GM19240 (cell line): ENCODE measurements around the gene SASH1.

Experiments used
- DNase-seq: peaks from one replicate; pipeline ENCODE4 v3.0.0; 2011; ENCODE audit warnings: low spot score; ENCODE audit not compliant: insufficient read length

Gene SASH1

GRCh38 chr6:148457137-148457842 lies 114.7 kb downstream of the SASH1 start:
- DNase-seq: no peak

- no peak for DNase-seq
Observed at GRCh38 chr6:148457843-148458159, 115.2 kb downstream of the SASH1 start.

DNA sequence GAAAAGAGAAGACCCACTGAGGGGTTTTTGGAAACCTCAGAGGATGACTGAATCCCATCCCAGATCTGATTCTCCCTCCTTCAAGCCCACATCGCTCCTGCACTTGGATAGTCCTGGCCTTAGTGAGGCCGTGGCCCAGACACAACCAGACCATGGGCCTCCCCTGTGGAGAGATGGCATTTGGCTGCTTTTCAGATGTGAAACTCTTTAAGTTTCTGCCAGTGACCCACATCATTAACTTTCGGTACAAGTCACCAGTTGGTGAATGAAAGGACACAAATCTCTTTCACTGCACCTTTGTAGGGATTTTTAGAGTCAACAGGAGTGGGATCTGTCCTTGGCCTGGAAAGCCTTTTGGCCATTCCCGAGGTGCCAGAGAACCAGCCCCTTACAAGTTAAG lies 116.6 kb downstream of the SASH1 start:
- DNase-seq: no peak

DNA sequence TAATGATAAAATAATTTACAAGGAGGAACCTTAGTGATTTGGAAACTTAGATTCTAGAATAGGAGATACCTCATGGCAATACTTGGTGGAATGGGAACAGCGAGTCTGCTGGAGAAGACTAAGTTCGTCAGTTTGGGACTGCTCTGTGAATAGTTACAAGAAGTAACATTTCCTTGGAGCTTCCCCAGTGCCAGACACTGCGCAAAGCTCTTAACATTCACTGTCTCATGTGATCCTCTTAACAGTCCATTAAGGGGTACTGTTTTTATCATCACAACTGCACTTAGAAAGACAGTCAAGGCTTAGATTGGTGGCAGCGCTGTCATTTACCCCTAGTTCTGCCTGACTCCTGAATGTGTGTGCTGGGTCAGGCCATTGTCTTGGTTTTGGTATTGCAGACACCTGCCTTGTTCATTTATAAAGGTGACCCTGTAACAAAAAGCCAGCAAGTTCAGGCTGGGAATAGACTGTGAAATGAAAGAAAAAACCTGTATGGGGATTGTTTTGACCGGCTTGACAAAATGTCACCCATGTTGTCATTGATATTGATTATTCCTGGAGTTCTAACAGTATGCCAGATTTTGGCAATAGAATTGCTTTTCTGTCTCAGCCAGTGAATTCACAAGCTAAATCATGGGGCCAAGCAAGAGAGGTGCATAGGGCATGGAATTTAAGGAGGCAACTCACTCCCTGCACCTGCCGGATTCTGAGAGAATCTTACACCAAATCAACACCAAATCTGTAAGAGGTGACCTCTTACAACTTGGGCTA lies 118.4 kb downstream of the SASH1 start:
- no peak for DNase-seq

GRCh38 chr6:148461986-148462577 lies 119.4 kb downstream of the SASH1 start:
- DNase-seq: no peak

- no peak for DNase-seq
Observed at GRCh38 chr6:148463671-148464070, 121.0 kb downstream of the SASH1 start.

- peak; percentile 33 for DNase-seq
Observed at GRCh38 chr6:148464319-148465010, 121.8 kb downstream of the SASH1 start.

DNA sequence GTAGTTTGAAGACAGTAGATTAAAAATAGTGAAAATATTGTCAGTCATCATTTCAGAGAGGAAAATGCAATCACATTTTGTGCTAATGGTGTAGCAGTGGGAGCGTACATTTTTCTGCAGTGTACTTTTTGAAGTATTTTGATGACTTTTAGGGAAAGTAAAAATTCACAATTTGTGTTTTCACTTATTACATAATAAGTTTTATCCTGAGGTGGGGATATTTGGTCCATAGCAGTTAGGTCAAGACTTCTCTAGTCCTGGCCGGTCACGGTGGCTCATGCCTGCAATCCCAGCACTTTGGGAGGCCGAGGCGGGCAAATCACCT lies 122.3 kb downstream of the SASH1 start:
- DNase-seq: no peak

- no peak for DNase-seq
Observed at GRCh38 chr6:148465670-148466069, 123.0 kb downstream of the SASH1 start.

DNA sequence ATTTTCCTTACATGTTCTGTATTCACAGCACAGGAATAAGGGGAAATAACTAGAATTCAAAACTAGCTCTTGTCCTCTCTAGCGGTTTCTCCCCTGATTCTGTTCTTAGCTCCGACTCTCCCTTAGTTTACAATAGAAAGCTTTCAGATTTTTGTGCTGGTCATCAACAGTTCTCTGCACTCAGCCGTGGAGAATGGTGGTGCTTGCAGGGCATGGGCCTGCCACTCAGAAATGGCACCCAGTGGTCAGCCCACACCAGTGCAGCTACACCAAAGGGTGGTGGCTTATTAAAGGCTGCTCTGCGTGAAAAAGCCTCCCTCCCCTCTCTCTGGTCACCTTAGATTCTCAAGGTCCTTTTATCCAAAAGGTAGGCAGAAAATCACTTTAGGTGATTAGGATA lies 123.5 kb downstream of the SASH1 start:
- DNase-seq: no peak

GRCh38 chr6:148467926-148468325 lies 125.3 kb downstream of the SASH1 start:
- DNase-seq: no peak

DNA sequence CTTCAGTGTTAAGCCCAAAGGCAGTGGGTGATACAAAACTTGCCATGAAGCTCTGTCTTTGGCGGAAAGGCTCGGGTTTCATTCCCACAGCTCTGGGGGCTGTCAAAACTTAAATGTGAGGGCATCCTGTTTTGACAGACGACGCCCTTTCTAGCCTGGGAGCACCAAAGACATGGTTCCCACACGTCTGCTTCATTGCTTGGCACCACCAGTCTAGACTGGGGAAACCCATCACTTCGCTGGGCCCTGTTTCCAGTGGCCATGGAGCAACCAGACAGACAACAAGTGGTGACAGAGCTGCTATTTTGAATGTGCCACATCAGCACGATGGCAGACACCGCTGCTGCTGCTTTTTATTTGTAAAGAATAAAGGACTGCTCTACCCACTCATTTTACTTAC lies 127.5 kb downstream of the SASH1 start:
- no peak for DNase-seq

DNA sequence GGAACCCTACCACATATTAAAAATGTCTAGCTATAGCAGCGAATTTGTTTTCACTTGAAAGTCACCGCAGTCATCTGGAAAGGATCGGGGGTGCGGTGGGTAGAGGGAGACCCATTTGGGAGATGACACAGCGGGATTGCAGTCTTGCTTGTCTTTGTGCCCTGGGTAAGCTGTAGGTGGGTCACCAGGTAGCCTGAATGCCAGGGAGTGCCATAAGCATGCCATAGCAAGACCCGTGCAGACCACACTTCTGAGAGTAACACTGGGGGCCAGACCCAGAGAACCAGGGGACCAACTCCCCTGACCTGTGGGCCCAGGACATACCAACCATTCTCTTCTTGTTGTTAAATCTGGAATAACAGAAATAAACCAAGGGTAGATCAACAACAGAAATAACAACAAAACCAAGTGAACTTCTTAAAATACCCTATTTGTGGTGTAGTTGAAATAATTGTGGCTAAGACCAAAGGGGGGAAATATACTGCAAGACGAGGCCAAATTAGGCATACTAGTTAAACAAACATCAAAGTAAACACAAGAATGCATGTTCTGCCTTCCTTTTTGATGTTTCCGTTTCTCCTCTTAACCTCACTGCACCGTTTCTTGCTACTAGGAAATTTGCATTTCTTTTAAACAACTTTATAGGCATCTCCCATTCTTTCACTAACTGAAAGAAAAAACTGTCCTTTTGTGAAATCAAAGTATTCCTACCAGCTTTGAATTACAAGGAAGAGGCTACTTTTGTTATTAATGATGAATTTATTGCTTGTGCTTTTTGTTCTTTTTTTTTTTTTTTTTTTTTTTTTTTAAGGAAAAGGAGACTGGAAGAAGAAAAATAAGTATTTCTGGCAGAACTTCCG lies 128.2 kb downstream of the SASH1 start:
- no peak for DNase-seq

DNA sequence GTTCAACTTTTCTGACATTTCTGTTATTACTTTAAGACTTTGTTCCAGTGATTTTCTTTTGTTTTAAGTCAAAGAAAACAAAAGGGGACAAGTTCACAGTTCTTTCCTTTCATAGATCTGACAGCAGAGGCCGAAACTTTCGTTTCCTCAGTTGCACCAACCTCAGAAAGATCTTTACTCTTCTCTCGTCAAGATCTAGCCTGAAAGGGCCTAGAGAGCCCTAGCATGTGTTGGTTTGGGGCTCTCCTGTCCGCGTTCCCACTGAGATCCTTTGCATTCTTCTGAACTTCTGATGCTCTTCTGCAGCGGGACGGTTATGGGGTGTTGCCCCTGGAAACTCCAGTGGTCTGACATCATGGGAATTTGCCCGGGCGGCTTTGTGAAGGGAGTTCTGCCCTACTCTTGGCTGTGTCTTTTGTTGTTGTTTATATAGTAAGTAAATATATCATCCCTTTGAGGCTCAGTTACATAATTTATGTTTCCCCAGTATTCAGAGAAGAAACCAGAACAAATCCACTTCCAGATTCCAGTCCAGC lies 129.1 kb downstream of the SASH1 start:
- no peak for DNase-seq

DNA sequence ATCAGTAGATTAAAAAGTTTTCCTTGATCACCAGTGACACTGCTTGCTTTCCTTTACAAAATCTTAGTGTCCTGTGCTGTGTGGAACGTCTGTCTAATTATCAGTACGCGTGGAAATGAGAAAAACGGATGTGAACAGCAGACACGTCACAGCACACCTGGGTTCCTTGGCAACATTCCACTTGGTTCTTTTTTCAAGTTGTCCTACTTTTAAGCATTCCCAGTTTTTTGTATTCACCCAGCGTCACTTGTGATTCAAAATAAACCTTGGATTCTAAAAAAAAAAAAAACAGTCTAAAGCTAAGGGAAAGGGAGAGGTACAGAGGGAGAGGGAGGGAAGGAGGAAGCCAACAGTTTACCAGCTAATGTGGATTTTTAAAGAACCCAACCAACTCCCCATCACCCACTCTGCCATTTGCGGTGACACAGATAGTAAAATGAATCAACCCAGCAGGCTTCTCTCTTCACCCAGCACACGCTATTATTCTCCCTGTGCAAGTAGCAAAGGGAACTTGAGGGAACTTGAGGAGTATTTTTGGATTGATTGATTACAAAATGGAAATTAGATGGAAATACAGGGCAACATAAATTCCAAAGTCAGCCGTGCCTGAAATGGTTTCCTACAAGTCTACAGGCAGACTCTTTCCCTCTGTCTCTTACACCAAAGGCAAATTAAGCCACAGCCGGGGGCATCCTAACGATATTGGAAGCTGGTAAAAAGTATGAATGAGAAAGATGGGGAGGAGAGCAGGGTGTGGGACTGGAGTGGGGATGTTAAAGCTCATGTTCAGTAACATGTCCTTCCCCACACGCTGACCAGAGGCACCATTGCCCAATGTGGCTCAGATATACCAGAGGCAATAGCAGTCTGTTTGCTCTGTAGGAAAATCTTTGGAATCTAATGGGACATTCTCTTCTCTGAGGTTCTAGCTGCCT lies 129.8 kb downstream of the SASH1 start:
- no peak for DNase-seq

GRCh38 chr6:148479497-148479896 lies 136.9 kb downstream of the SASH1 start:
- no peak for DNase-seq

DNA sequence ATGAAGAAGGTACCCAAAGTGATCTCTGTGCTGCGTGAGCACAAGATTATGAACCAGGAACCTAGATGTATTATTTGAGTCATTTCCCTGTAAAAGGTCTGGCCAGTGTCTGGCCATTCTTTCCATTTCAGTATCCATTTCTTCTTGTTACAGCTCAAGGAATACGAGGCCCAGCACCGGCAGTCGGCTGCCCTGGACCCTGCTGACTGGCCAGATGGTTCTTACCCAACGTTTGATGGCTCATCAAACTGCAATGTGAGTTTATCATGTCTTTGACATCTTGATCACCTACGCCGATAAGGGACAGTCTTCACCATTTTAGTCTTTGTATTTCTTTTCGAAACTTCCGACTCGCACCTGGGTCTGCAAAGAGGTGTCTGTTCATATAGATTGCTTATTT lies 144.8 kb downstream of the SASH1 start:
- no peak for DNase-seq

DNA sequence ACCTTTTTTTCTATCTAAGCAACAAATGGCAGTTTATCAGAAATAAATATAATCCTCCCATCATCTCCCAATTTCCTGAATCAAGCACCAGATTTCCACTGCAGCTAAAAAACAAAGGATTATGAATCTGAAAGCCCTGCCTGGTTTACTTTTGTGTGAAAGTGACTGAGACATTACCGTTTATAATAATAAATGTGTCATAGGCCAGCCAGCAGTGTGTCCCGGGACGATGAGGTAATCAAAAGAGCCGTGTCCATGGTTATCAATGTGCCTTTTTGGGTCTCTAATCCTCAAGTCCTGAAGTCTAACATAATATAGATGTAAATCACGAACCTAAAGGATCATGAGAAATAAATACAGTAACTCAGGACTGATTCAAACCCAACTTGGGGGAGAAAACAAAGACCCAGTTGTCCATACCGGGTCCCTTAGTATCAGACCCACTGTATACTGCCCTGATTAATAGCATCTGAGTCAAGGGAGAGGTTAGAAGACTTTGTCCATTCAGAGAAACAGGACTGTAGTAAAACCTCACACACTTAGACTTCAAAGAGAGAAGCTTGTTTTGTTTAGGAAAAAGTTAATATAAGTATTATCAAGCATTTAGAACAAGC lies 149.1 kb downstream of the SASH1 start:
- no peak for DNase-seq

- DNase-seq: no peak
Observed at GRCh38 chr6:148492654-148493290, 150.1 kb downstream of the SASH1 start.
